Smooth muscle cell (in vitro differentiated cells): ENCODE data around the gene ZER1. TPM values are rescaled to one million over a fixed set of nuclear protein-coding genes. Genes with fewer than 3 reads are reported as not detected.

Experiments used
- DNase-seq: peaks from one replicate; lab custom pipeline; 2025; ENCODE audit not compliant: unreplicated experiment; lab: John Stamatoyannopoulos, UW
- H2AFZ ChIP-seq: fragments of 200-600 bp; sonication (generic); 2 replicates; pipeline ENCODE4 v1.6.0; 2016; ENCODE audit warnings: antibody characterized with exemption, low read depth, mild to moderate bottlenecking
- H3F3A ChIP-seq: fragments of 200-600 bp; sonication (generic); 2 replicates; pipeline ENCODE4 v1.6.0; 2017; ENCODE audit warnings: antibody characterized with exemption, low read depth
- H3K27ac ChIP-seq: fragments of 200-600 bp; sonication (generic); 2 replicates; pipeline ENCODE4 v1.5.1; 2016; ENCODE audit warnings: low read depth, mild to moderate bottlenecking
- H3K27me3 ChIP-seq: fragments of 200-600 bp; sonication (generic); 2 replicates; pipeline ENCODE4 v1.6.1; 2016; ENCODE audit warnings: low read depth, mild to moderate bottlenecking
- H3K36me3 ChIP-seq: fragments of 200-600 bp; sonication (generic); 2 replicates; pipeline ENCODE4 v1.5.1; 2016; ENCODE audit warnings: low read depth
- H3K4me1 ChIP-seq: fragments of 200-600 bp; sonication (generic); 2 replicates; pipeline ENCODE4 v1.5.1; 2016; ENCODE audit warnings: low read depth
- H3K4me2 ChIP-seq: fragments of 200-600 bp; sonication (generic); 2 replicates; pipeline ENCODE4 v1.6.0; 2016; ENCODE audit warnings: mild to moderate bottlenecking
- H3K4me3 ChIP-seq: fragments of 200-600 bp; sonication (generic); 2 replicates; pipeline ENCODE4 v1.5.1; 2016; ENCODE audit warnings: mild to moderate bottlenecking
- H3K79me2 ChIP-seq: fragments of 200-600 bp; sonication (generic); 2 replicates; pipeline ENCODE4 v1.6.0; 2016; ENCODE audit warnings: low read depth, mild to moderate bottlenecking
- H3K9ac ChIP-seq: fragments of 200-600 bp; sonication (generic); 2 replicates; pipeline ENCODE4 v1.6.0; 2016; ENCODE audit warnings: low read depth
- H3K9me3 ChIP-seq: fragments of 200-600 bp; sonication (generic); replicated peaks from 2 replicates; pipeline ENCODE4 v1.5.1; 2016; ENCODE audit warnings: low read depth
- H4K20me1 ChIP-seq: fragments of 200-600 bp; sonication (generic); 2 replicates; pipeline ENCODE4 v1.6.0; 2016; ENCODE audit warnings: low read depth
- WGBS: methylation state at CpG from one replicate; pipeline ENCODE4 v1.1.7; 2016; ENCODE audit warnings: low lambda C conversion rate; 5-methylcytosine and 5-hydroxymethylcytosine counted together
- polyA plus RNA-seq: library from polyadenylated mRNA; unstranded; fragments of >200 nt; fragmentation: Nextera tagmentation; extraction: Ambion mirVana; gene quantifications from 2 replicates; pipeline ENCODE4 v1.2.1, GENCODE V29; 2016
- total RNA-seq: library from RNA; depleted of rRNA; stranded (reverse); fragments of >200 nt; gene quantifications from 2 replicates; pipeline ENCODE4 v1.2.3, GENCODE V29; 2014
- TF ChIP-seq, protein P1 (sequence below): fragments of 200-600 bp; sonication (generic); IDR thresholded peaks from 2 replicates; pipeline ENCODE4 v1.5.1; 2017; ENCODE audit warnings: borderline replicate concordance, mild to moderate bottlenecking, antibody characterized with exemption; ENCODE audit not compliant: insufficient read depth, poor library complexity, severe bottlenecking

Gene ZER1
- total and polyA plus RNA-seq, 2 experiments from 2014 or later, result 30.6 to 38.4 TPM

DNA sequence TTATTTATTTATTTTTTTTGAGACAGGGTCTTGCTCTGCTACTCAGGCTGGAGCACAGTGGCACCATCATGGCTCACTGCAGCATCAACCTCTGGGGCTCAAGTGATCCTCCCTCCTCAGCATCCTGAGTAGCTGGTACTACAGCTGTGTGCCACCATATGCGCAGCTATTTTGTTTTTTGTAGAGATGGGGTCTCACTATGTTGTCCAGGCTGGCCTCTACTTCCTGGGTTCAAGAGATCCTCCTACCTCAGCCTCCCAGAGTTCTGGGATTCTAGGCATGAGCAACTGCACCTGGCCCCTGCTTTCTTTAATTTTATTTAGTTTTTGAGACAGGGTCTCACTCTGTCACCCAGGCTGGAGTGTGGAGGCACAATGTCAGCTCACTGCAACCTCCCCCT is 28.3 kb downstream of the ZER1 start:
- H3K9me3 ChIP-seq, result no peaks in the 10 kb centered on the region
- H3K27ac ChIP-seq, result no peak overlapping the region
- no peaks in the 10 kb centered on the region for H3K36me3 ChIP-seq
- H3K27me3 ChIP-seq, result no peaks in the 10 kb centered on the region
- H4K20me1 ChIP-seq, result no peaks in the 10 kb centered on the region
- no peak overlapping the region for H3K4me3 ChIP-seq
- H3K79me2 ChIP-seq, result no peaks in the 10 kb centered on the region
- no peak overlapping the region for H3K4me2 ChIP-seq
- H3K9ac ChIP-seq, result no peak overlapping the region
- TF ChIP-seq, protein P1, sequence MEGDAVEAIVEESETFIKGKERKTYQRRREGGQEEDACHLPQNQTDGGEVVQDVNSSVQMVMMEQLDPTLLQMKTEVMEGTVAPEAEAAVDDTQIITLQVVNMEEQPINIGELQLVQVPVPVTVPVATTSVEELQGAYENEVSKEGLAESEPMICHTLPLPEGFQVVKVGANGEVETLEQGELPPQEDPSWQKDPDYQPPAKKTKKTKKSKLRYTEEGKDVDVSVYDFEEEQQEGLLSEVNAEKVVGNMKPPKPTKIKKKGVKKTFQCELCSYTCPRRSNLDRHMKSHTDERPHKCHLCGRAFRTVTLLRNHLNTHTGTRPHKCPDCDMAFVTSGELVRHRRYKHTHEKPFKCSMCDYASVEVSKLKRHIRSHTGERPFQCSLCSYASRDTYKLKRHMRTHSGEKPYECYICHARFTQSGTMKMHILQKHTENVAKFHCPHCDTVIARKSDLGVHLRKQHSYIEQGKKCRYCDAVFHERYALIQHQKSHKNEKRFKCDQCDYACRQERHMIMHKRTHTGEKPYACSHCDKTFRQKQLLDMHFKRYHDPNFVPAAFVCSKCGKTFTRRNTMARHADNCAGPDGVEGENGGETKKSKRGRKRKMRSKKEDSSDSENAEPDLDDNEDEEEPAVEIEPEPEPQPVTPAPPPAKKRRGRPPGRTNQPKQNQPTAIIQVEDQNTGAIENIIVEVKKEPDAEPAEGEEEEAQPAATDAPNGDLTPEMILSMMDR, result no peak
- no peaks in the 10 kb centered on the region for H3F3A ChIP-seq
- 100% methylated on average over 1 of the region's 1 CpG for WGBS
- H3K4me1 ChIP-seq, result no peaks in the 10 kb centered on the region
- no peak overlapping the region for H2AFZ ChIP-seq
- no peak for DNase-seq

DNA sequence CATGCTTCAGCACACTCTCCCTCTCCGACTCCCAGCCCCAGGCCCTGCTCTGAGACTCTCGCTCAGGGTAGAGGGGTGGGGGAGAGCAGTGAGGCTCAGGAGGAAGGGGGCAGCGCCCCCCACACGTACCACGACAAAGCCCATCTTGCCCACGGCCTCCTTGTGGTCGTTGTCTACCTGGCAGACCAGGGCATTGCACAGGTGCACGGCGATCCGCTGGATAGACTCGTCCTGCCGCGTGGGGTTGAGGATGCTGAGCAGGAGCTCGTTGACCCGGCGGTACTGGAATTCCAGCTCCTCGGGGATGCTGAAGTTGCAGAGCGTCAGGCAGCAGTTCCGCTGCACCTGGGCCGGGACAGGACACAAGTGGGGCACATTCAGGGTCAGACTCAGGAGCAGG is 29.3 kb downstream of the ZER1 start:
- no peaks in the 10 kb centered on the region for H3K36me3 ChIP-seq
- no peak overlapping the region for H2AFZ ChIP-seq
- no peaks in the 10 kb centered on the region for H3K9me3 ChIP-seq
- no peaks in the 10 kb centered on the region for H3K27me3 ChIP-seq
- TF ChIP-seq, protein P1, result no peak
- no peak overlapping the region for H3K4me3 ChIP-seq
- no peak overlapping the region for H3K27ac ChIP-seq
- H3K4me2 ChIP-seq, result no peak overlapping the region
- DNase-seq, result no peak
- no peaks in the 10 kb centered on the region for H3K79me2 ChIP-seq
- H4K20me1 ChIP-seq, result no peaks in the 10 kb centered on the region
- WGBS, result 96% methylated on average over 20 of the region's 20 CpGs
- no peaks in the 10 kb centered on the region for H3K4me1 ChIP-seq
- no peak overlapping the region for H3K9ac ChIP-seq
- H3F3A ChIP-seq, result no peaks in the 10 kb centered on the region

DNA sequence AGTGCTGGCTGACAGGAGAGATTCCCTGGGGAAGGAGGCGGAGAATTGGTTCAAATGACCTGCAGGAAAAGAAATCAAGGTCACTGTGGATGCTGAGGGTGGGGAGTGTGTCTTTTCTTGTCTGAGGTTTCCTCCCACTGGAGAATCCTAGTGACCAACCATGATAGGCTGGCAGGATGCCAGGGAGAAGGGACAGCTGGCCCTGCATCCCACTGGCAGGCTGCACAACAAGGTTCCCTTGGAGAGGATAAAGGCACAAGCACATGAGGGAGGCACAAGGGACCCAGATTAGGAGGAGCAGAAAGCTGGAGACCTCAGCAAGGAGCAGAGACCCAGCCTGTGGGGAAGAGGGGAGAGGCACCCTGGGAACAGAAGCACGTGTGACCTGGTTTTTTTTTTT is 36.4 kb downstream of the ZER1 start:
- H3F3A ChIP-seq, result no peaks in the 10 kb centered on the region
- H3K4me1 ChIP-seq, result no peaks in the 10 kb centered on the region
- DNase-seq, result no peak
- H2AFZ ChIP-seq, result no peak overlapping the region
- H3K27ac ChIP-seq, result no peak overlapping the region
- TF ChIP-seq, protein P1, result no peak
- no peak overlapping the region for H3K9ac ChIP-seq
- no peaks in the 10 kb centered on the region for H4K20me1 ChIP-seq
- no peaks in the 10 kb centered on the region for H3K27me3 ChIP-seq
- no peak overlapping the region for H3K4me3 ChIP-seq
- no peaks in the 10 kb centered on the region for H3K36me3 ChIP-seq
- no peaks in the 10 kb centered on the region for H3K79me2 ChIP-seq
- H3K9me3 ChIP-seq, result no peaks in the 10 kb centered on the region
- no peak overlapping the region for H3K4me2 ChIP-seq
- WGBS, result 86% methylated on average over 2 of the region's 2 CpGs

DNA sequence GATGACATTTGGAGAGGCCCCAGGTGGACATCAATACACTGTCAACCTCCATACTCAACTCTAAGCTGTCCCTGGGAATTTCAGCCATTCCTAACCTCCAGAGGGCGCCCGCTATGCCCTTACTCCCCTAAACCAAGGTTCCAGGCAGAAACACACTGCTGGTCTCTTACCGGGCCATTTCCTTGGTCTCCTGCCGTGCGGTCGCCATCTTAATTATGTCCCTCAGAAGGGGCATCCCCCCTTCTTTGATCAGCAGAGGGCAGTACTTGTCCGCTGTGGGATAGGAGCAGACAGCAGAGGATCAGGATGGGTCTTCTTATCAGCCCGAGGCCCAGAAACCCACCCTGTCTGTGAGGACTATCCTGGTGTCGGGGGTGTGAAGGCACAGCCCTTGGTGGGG is 38.5 kb downstream of the ZER1 start:
- no peaks in the 10 kb centered on the region for H3K27me3 ChIP-seq
- 18% methylated on average over 9 of the region's 9 CpGs for WGBS
- H3K4me1 ChIP-seq, result no peaks in the 10 kb centered on the region
- H3K4me3 ChIP-seq, result peak overlapping the region; percentile 29
- peak; percentile 25 for DNase-seq
- H3K27ac ChIP-seq, result no peak overlapping the region
- no peaks in the 10 kb centered on the region for H3F3A ChIP-seq
- no peaks in the 10 kb centered on the region for H3K79me2 ChIP-seq
- H3K9me3 ChIP-seq, result no peaks in the 10 kb centered on the region
- H4K20me1 ChIP-seq, result no peaks in the 10 kb centered on the region
- no peaks in the 10 kb centered on the region for H3K36me3 ChIP-seq
- H3K9ac ChIP-seq, result no peak overlapping the region
- TF ChIP-seq, protein P1, result peak; percentile 66
- H3K4me2 ChIP-seq, result peak overlapping the region; percentile 69
- H2AFZ ChIP-seq, result peak overlapping the region; percentile 58
